Tibial nerve (tissue), 3 donors: ENCODE measurements around the gene CIROP.

Experiments
- POLR2A ChIP-seq, 2 donors: fragments of 450-650 bp; IDR thresholded peaks; one replicate each; pipeline ENCODE4 v1.6.1; 2017; ENCODE audit warnings: antibody characterized with exemption in 2 of 2, mild to moderate bottlenecking in 2 of 2, moderate library complexity in 2 of 2
- TF ChIP-seq, protein P1 (sequence below), 5 experiments: fragments of 200-600 bp in 3 of 5; fragments of 450-650 bp in 2 of 5; sonication (generic) in 3 of 5; IDR thresholded peaks; one replicate each; pipeline ENCODE4 v1.5.1; 2016 to 2019; ENCODE audit warnings: antibody characterized with exemption in 5 of 5, mild to moderate bottlenecking in 3 of 5, moderate library complexity in 2 of 5

DNA sequence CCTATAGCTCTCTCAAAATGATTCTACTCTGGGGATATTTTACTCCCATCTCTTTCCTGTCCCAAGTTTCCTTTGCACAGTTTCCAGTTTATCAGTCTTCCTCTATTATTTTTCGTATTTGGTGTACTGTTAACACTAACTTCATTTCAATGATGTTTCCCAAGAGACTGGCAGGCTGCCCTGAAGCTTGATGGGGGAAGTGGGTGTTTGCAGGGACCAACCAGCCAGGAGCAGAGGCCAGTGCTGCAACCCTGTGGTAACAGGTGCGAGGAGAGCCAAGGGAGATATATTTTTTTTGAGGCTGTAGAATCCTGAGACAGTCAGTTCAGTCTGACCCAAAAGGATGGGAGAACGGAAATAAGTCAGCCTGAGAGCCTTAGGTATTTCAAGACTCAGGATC lies 26.1 kb upstream of the CIROP start:
- TF ChIP-seq, protein P1, sequence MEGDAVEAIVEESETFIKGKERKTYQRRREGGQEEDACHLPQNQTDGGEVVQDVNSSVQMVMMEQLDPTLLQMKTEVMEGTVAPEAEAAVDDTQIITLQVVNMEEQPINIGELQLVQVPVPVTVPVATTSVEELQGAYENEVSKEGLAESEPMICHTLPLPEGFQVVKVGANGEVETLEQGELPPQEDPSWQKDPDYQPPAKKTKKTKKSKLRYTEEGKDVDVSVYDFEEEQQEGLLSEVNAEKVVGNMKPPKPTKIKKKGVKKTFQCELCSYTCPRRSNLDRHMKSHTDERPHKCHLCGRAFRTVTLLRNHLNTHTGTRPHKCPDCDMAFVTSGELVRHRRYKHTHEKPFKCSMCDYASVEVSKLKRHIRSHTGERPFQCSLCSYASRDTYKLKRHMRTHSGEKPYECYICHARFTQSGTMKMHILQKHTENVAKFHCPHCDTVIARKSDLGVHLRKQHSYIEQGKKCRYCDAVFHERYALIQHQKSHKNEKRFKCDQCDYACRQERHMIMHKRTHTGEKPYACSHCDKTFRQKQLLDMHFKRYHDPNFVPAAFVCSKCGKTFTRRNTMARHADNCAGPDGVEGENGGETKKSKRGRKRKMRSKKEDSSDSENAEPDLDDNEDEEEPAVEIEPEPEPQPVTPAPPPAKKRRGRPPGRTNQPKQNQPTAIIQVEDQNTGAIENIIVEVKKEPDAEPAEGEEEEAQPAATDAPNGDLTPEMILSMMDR (IDR thresholded peaks at IDR 0.05): no peak
- TF ChIP-seq POLR2A (IDR thresholded peaks at IDR 0.05): no peak
